Activated CD4-positive, alpha-beta T cell treated with anti-CD3 and anti-CD28 coated beads, Interleukin-10, Interleukin-2, amounts not matched to agents 100 ng/mL and 50 ng/mL, durations not matched to agents 16 hours and 8 hours (primary cell): Measurements from ENCODE around the gene BICRA.

Source experiments
- DNase-seq: peaks from one replicate; pipeline ENCODE4 v3.0.0-alpha.2; 2020

The BICRA gene

DNA sequence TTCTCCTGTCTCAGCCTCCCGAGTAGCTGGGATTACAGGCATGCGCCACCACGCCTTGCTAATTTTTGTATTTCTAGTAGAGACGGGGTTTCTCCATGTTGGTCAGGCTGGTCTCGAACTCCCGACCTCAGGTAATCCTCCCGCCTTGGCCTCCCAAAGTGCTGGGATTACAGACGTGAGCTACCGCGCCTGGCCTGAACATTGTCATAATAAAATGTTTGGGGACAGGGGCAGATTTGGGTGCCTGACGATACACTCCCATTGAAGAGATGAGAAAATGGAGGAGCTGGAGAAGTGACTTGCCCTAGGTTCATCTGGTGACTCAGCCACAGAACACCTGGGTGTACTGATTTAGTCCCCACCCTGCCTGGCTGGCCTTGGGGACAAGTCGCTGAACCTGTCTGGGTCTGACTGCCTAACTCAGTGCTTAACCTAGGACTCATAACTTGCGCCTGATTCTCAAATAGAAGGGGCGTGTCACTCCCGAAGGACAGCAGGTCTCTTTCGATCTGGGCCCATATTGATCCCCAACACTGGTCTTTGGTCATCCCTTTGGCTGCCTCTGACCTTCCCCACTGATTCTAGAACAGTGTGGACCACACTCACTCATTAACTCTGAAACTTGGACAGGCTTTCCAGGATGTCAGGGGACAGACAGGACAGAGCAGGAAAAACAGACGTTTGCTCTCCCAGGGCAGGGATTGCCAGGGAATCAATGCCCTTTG lies 7.6 kb upstream of the BICRA start:
- DNase-seq, result no peak

DNA sequence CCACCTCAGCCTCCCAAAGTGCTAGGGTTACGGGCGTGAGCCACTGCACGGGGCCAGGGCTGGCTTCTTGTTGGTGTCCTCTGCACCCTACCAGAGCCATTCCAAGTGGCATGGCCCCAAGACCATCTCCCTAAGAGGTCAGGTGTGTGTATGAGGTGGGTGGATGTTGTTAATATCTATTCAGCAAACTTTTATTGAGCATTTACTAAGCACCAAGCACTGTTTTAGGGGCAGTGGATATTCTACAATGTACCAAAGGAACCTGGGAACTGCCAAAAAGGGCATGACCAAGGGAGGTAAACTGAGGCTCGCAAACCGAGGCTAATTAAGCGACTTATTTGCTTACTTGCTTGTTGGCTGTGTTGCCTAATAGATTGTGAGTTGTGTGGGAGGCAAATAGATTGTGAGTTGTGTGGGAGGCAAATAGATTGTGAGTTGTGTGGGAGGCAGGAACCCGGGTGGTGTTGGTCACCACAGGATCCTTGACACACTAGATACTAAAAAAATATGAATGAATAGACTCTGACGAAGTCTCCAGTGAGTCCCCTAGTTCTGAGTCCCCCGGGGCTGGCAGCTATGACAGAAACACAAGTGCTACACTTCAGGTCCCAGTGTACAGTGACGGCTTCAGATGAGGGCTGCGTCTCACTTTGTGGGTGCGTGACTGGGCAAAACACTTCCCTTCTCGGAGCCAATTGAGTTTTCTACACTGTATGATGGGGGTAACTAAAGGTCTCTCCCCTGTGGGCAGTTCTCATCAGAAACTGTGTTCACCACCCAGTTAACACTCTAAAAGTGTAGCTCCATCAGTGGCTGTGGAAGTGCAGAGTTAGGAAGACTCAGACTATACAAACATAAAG lies 5.0 kb upstream of the BICRA start:
- DNase-seq, result no peak

DNA sequence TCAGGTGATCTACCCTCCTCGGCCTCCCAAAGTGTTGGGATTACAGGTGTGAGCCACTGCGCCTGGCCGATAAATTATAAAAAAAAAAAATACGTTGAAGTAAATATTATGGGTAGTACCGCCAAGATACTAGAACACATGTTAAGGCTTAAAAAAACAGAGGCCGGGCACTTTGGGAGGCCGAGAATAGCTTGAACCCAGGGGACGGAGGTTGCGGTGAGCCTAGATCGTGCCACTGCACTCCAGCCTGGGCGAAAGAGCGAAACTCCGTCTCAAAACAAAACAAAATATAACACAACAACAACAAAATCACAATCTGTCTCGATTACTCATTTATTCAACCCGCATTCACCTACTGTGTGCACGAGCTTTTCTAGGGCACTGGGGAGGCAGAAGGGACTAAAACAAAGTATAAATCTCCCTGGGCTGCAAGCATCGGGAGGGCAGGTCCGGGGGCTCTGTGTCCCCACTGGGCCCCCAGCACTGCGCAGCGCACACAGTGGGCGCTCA lies 1.3 kb upstream of the BICRA start:
- no peak for DNase-seq

DNA sequence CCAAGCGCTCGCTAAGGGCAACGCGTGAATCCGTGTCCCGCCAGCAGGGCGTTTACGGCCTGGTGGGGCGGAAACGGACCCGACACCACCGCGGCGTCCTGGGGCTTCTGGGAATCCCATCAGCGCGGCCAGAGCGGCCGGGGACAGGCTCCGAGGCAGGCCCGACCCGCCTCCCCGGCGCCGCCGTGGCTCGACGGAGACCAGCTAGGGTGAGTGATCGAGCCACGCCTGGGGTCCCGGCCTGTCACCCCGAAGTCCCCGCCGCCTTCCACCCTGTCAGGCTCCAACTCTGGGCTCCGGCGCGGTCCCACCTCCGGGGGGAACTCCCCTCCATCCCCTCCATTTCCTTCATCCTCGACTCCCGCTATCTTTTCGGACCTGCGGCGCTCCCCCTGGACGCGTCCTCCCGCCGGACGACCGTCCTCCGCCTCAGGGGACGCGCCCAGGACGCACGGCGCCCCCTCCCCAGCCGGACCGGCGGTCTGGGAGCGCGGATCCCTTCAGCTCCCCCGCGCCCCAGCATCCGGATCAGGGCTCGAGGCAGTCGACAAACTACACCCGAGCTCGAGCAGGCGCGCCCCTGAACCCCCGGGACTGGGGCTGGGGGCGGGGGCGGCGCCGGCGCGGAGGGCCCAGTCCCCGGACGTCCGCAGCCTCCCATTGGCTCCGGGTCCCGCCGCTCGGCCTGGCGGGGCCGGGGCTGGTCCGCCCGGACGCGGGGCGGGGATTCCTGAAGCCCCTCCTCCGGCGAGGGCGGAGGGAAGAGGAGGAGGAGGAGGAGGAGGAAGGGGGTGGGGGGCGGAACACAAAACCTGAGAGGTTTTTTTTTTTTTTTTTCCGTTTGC lies 638 bp upstream of the BICRA start:
- peak; percentile 98 for DNase-seq

DNA sequence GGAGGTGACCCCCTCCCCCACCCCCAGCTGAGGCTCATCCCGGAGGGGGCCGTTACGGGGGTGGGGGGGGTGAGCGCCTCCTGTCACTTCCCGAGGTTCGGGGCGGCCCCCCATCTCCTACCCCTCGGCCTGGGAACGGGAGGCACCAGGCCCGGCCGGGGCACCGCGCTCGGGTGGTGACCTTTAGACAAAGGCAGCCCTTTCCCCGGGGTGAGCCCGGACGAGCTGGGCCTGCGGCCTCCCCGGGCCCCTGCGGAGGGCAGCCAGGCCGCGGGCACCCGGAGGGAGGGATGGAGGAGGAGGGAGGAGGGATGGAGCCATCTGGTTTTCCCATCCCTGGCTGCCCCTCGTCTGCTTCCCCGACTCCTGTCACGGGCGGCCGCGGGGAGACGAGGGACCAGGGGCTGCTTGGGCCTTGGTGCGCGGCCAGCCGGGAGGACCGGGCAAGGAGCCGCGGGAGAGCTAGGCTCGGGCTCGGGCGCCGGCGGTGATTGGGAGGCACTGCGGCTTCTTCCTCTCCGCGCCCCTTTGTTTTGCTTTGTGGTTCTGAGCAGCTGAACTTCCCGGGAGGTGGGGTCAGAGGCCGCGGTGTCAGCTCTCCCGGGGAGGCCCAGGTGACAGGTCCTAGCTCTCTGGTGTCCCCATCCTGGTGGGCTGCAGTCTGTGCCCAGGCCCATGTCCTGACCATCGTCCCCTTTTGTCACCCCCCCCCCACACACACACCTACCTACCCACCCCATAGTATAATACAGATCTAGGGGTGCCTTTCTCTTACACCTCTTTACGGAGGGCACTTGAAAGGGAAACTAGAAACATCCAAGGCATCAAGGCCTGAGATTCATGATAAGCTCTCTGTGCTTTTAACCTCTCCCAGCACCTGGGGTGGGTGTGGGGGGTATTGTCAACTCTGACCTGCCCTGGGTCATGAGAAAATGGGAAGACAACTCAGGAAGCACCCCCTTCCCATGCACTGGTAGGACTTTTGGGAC lies 1.3 kb downstream of the BICRA start:
- peak; percentile 55 for DNase-seq

DNA sequence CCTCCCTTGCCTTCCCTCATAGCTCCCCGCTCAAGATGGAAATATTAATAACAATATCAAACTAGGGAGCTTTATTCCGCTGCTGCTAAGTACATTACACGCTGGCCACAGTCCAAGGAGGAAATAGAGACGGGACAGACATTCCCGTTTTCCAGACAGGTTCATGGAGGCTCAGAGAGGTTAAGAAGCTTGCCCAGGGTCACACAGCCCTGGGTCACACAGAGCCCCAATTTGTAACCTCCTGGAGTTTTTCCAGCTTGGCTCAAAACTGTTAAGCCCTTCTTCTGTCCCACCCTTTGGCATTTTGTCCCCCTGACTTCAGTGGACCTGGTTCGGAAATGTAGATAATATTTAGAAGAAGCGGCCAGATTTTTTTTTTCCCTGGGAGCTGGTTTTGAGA lies 2.0 kb downstream of the BICRA start:
- no peak for DNase-seq

DNA sequence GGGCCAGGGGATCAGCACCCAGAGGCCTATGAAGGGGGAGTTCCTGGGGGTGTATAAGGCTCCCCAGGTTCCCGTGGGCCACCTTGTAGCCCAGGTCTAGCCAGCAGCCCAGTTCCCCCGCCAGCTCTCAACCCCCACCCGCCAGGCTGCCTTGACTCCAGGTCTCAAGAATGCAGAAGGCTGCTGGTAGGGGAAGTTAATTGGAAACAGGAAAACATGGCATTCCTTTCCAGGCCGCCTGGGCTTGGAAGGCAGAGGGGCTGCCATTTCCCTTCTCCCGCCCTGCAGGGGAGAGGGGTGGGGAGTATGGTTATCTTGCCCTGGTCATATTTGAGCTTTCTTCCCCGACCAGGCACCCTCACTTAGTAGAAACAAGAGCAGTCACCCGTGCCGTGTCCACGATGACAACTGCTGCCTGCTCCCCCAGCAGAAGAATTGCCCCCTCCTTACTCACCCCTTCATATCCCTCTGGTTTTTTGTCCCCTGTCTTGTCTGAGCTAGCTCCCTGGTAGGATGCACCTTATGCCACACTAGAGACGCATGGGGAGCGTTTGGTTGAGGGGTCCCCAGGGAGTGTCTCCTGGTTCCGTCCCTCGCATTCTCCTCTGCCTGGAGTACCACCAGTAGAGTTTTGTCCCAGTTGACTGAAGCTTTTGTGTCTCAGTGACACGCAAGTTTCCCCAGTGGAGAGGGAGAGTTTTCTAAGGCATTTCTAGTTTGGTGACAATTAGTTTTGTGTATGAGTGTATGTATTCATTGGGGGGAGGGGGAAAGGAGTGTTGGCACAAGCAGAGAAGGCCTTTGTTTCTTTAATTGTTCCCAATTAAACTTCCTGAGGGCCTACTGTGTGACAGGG lies 4.5 kb downstream of the BICRA start:
- DNase-seq, result no peak

DNA sequence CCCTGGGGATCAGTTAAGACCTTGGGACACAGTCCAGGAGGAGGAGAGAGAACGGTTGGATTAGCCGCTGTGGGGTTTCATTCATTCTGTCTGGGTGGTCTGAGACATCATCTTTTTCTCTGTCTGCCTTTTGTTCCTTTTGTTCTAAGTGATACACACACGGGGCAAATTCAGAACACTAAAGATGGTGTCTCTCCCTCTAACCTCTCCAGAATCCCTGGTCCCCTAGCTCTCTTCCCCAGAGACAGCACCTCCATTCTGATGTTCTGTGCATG lies 5.0 kb downstream of the BICRA start:
- no peak for DNase-seq

DNA sequence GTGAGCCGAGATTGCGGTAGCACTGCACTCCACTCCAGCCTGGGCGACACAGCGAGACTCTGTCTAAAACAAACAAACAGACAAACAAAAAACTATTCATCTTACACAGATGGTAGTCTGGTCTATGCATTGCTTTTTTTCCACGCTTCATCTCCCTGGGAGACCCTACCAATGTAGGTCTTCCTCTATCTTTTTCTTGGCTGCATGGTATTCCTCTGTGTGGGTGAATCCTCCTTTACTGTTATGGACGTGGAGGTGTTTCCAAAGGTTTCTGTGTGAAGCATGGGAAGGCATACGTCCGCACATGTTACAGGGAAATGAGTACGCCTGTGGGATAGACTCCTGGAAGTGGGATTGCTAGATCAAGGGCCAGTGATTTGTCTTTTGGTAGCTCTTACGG lies 5.6 kb downstream of the BICRA start:
- DNase-seq, result no peak

DNA sequence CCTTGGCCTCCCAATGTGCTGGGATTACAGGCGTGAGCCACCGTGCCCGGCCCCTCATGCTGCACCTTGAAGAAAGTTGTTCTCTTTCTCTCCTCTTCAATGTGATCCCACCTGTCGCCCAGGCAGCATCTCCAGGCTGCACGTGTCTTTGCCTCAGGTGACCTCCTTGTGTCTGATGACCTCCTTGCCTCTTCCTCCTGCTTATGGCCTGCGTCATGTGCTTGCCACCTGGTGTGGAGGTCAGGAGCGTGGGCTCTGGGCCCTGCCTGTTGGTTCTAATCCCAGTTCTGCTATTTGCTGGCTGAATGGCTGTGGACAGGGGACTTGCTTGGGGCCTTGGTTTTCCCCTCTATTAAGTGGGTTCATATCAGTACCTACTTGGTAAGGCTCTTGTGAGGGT lies 6.3 kb downstream of the BICRA start:
- no peak for DNase-seq

DNA sequence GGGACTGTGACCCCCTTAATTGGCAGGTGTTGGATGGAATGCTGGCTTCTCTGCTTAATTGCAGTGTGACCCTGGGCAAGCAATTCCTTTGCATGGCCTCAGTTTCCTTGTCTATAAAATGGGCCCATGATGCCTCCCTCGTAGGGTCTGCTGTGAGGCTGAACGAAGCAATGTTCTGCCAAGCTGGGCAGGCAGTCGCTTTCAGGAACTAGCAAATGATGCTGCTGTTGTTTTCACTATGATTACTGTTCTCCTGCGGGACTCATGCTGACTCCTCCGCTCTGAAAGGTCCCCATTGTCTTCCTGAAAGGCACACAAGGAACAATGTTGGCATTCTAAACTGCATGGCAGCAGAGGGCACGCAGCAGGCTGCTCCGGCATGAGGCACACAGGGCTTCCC lies 6.8 kb downstream of the BICRA start:
- no peak for DNase-seq

DNA sequence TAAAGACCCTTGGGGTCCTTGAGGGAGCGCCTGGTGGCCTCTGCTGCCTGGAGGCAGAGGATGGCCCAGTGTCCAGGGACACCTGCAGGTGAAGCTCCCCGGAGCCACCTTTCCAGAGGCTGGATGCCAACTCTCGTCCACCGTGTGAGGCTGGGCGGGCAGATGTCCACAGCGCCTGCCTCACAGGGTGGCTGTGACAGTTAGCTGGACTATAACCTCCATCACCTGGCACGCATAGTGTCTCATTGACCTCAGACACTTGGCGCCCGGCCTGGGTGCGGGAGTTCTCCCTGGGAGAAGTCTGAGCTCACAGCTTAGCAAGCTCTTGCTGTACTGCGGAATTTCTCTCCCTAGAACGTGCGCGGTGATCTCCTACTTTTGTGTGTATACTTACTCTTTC lies 9.8 kb downstream of the BICRA start:
- DNase-seq, result no peak

DNA sequence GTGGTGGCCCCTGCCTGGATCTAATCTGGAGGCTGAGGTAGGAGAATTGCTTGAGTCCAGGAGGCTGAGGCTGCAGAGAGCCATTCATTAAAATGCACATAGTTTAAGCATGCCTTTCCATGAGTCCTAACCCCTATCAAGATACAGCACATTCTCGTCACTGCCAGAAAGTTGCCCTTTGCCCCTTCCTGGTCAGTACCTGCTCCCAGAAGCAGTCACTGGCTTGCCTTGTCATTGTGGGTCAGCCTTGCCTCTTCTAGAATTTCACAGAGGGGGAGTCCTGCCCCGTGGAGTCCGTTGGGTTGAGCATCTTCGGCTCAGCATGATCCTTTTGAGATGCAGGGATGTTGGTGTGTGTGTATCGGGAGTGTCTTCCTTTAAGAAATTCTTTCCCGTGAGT lies 10.8 kb downstream of the BICRA start:
- no peak for DNase-seq

DNA sequence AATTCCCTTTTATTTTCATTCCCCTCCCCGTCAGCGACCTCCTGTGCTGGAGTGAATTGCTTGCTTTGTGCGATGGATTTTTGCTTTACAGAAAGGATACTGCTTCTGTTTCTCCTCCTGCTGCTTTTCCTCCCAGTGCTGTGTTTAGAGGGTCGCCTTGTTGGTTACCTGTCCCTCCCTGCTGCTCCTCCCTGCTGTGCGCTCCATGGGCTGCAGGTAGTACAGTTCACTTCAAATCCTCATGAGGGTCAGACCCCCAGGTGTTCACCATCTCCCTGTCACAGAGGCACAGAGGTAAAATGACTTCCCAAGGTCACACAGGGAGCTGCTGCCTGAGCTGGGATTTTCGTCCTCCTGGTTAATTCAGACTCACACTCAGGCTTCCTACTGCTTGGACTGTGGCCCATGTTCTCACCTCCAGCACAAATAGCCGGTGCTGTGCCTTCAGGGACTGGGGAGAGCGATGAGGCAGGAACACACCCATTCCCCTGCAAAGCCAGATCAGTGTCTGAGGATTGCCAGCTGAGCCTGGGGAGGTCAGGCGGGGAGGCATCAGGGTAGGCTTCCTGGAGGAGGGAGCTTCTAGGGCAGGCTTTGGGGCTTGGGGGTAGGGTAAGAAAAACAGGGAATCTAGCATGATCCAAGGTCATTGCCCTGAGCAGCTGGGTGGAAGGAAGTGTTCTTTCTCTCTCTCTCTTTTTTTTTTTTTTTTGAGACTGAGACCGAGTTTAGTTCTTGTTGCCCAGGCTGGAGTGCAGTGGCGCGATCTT lies 14.4 kb downstream of the BICRA start:
- no peak for DNase-seq

DNA sequence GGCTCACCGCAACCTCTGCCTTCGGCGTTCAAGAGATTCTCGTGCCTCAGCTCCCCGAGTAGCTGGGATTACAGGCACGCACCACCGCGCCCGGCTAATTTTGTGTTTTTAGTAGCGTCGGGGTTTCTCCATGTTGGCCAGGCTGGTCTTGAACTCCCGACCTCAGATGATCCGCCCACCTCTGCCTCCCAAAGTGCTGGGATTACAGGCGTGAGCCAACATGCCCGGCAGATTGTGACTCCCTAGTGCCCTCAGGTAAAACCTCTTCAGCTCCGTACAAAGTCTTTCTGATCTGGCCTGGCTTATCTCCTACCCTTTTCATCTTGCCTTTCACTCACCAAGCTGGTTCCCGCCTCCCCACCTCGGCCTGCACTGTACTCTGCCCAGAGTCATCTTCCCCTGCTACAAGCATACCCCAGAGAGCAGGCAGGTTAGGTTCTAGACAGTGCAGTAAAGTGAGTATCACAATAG lies 15.0 kb downstream of the BICRA start:
- no peak for DNase-seq

DNA sequence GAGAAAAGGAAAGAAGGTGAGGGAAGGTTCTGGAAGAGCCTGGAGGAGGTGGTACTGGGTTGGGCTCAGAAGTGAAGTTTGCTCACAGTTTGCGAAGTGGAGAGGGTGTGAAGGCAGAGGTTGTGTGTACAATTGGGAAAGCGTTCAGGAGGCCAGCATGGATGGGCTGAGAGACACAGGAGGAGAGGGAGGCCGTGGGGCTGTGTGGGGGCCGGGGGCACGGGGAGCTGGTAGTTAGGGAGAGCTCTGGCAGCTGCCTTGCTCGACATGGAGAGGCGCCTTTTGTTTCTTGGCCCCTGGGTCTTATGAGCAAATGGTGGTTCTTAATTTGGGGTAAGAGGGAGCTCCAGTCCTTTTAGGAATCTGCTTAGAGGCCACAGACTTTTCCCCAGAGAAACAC lies 16.7 kb downstream of the BICRA start:
- DNase-seq, result no peak

DNA sequence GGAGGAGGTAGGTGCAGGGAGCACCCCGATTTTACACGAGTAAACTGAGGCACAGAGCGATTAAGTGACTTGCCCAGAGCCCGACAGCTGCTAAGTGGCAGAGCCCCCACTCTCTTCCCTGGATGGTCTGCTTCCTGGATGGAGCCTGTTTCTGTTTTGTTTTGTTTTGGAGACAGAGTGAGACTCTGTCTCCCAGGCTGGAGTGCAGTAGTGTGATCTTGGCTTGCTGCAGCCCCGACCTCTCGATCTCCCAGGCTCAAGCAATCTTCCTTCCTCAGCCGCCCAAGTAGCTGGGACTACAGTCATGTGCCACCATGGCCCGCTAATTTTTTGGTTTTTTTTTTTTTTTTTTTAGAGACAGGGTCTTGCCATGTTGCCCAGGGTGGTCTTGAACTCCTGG lies 17.3 kb downstream of the BICRA start:
- no peak for DNase-seq

DNA sequence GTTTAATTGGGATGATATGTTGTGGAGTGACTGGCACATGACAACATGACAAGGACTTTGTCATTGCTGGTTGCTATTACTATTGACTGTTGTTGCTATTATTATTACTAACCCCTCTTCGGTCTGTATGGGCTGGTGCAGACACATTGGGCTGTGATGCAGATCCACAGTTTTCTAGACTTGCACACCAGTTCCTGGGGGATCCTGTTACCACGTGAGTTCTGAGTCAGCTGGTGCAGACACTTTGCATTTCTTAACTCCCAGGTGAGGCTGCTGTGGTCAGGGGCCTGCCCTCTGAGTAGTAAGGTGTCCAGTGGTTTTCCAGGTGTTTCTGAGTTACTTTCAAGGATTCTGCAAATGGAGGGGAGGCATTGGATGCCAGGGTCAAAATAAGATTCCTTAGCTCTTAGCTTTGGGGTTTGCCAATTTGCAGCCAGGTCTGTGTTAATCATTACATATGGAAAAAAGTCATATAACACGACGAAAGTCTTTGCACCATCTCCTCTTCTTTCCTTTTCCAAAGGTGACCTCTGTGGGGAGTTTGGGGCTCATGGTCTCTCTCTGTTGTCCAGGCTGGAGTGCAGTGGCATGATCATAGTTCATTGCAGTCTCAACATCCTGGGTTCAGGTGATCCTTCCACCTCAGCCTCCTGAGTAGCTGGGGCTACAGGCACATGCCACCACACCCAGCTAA lies 19.3 kb downstream of the BICRA start:
- no peak for DNase-seq

DNA sequence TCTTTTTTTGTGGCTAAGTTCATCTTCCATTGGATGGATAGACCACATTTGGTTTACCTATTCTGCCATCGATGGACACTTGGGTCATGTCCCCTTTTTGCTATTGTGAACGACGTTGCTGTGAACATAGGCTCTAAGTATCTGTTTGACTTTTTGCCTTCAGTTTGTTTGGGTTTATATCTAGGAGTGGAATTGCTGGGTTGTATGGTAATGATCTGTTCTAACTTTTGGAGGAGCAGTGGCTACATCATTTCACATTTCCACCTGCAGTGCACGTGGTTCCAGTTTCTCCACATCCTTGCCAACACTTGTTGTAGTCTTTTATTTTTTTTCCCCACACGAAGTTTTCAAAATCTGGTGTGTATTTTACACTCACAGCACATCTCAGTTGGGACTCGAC lies 21.7 kb downstream of the BICRA start:
- no peak for DNase-seq
